Mammary epithelial cell (primary cell): ENCODE data around the gene SMIM38.

Experiments
- EZH2 ChIP-seq: IDR thresholded peaks from 2 replicates; pipeline ENCODE4 v1.6.1; 2012; ENCODE audit warnings: low read length, inconsistent platforms, borderline replicate concordance
- TF ChIP-seq, protein P1 (sequence below), 2 donors: IDR thresholded peaks in 1 of 2; conservative IDR thresholded peaks in 1 of 2; 2 replicates each; pipeline ENCODE4 v1.5.1; 2011 to 2012; ENCODE audit warnings: inconsistent platforms in 2 of 2, low read length in 2 of 2, mild to moderate bottlenecking in 2 of 2, control low read depth in 1 of 2, low read depth in 1 of 2; ENCODE audit not compliant: insufficient read depth in 1 of 2; ENCODE audit errors: extremely low read depth in 1 of 2

DNA sequence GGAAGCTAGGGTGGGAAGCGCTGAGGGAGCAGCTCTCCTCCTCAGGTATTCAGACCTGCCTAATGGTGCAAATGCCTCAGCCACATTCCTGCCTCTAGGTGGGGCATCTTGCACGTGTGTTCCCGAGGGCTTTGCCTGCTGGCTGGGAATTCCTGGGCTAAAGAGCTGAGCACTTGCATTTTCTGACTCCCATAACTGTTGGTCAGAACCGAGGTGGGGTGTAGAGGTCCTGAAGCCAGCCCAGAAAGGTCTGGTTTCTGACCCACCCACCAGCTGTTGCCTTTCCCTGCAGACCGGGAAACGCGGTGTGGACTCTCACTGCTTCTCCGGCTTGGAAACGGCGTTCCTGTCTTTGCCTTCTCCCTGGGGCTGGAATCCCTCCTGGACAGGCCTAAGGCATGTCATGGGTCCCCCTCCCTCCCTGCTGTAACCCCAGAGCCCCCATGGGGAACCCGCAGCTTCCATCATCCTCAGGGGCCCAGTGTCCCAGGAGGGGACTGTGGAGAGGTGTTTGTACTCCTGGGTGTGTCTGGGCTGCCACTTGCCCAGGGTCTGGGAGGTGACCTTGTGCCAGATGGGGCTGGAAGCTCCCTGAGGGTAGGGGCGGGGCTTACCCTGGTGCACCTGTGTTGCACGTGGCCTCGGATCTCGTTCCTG, 24.0 kb upstream of the SMIM38 start:
- TF ChIP-seq, protein P1, sequence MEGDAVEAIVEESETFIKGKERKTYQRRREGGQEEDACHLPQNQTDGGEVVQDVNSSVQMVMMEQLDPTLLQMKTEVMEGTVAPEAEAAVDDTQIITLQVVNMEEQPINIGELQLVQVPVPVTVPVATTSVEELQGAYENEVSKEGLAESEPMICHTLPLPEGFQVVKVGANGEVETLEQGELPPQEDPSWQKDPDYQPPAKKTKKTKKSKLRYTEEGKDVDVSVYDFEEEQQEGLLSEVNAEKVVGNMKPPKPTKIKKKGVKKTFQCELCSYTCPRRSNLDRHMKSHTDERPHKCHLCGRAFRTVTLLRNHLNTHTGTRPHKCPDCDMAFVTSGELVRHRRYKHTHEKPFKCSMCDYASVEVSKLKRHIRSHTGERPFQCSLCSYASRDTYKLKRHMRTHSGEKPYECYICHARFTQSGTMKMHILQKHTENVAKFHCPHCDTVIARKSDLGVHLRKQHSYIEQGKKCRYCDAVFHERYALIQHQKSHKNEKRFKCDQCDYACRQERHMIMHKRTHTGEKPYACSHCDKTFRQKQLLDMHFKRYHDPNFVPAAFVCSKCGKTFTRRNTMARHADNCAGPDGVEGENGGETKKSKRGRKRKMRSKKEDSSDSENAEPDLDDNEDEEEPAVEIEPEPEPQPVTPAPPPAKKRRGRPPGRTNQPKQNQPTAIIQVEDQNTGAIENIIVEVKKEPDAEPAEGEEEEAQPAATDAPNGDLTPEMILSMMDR (conservative IDR thresholded peaks at IDR 0.05 in 1 of 2, IDR thresholded peaks at IDR 0.05 in 1 of 2; ENCODE audit: extremely low read depth in 1 of 2, insufficient read depth in 1 of 2, low read depth in 1 of 2, low read length in 2 of 2) = peak; percentile 90 to 94
- no peak for TF ChIP-seq EZH2
